Fibroblast of mammary gland (primary cell): ENCODE results near the gene PER1.

Source experiments
- DNase-seq: peaks from one replicate; pipeline ENCODE4 v3.0.0-alpha.2; 2010; ENCODE audit warnings: low read depth
- H3K4me3 ChIP-seq: 2 replicates; pipeline ENCODE4 v1.5.1; 2011; ENCODE audit warnings: low read depth, mild to moderate bottlenecking, low read length, moderate library complexity; ENCODE audit not compliant: control insufficient read depth
- CTCF ChIP-seq: conservative IDR thresholded peaks from 2 replicates; pipeline ENCODE4 v1.5.1; 2011; ENCODE audit warnings: low read depth, low read length, inconsistent platforms; ENCODE audit not compliant: control insufficient read depth, insufficient read depth

PER1 gene

GRCh38 chr17:8133399-8133798, 18.8 kb downstream of the PER1 start:
- no peak for DNase-seq
- TF ChIP-seq CTCF, result no peak
- no peak overlapping the region for H3K4me3 ChIP-seq

- no peak for DNase-seq
- H3K4me3 ChIP-seq, result no peak overlapping the region
- TF ChIP-seq CTCF, result no peak
Observed at GRCh38 chr17:8131844-8132441, 20.3 kb downstream of the PER1 start.

GRCh38 chr17:8128125-8128784, 23.9 kb downstream of the PER1 start:
- TF ChIP-seq CTCF, result no peak
- no peak for DNase-seq
- no peak overlapping the region for H3K4me3 ChIP-seq

- no peak for TF ChIP-seq CTCF
- peak overlapping the region; percentile 78 for H3K4me3 ChIP-seq
- no peak for DNase-seq
Observed at GRCh38 chr17:8126491-8127066, 25.6 kb downstream of the PER1 start.

GRCh38 chr17:8125947-8126490, 26.2 kb downstream of the PER1 start:
- TF ChIP-seq CTCF, result no peak
- H3K4me3 ChIP-seq, result peak overlapping the region; percentile 78
- DNase-seq, result no peak

GRCh38 chr17:8125154-8125946, 26.9 kb downstream of the PER1 start:
- no peak for TF ChIP-seq CTCF
- DNase-seq, result peak; percentile 68

More at GRCh38 chr17:8125154-8125946, 26.9 kb downstream of the PER1 start:
- H3K4me3 ChIP-seq, result peak overlapping the region; percentile 78
